GM19372 (cell line): ENCODE measurements around the gene PDE6H.
A peak's percentile ranks its signal among the peaks of the same experiment; 100 is the strongest.

Experiments used
- ATAC-seq: cut with Tn5 transposase; IDR thresholded peaks from one replicate; pipeline ENCODE4 v1.9.1; 2021; ENCODE audit warnings: mild to moderate bottlenecking, low read depth, moderate library complexity; ENCODE audit not compliant: unreplicated experiment

PDE6H gene

GRCh38 chr12:14950982-14951746 is 21.7 kb upstream of the PDE6H start:
- ATAC-seq, result no peak

- no peak for ATAC-seq
These were observed 21.0 kb upstream of the PDE6H start for GRCh38 chr12:14951851-14952250.

- ATAC-seq, result peak; percentile 44
These were observed 20.4 kb upstream of the PDE6H start for GRCh38 chr12:14952299-14952921.

GRCh38 chr12:14953752-14954151 is 19.1 kb upstream of the PDE6H start:
- no peak for ATAC-seq

- no peak for ATAC-seq
These were observed 18.6 kb upstream of the PDE6H start for GRCh38 chr12:14954269-14954668.

GRCh38 chr12:14956024-14956891 is 16.6 kb upstream of the PDE6H start:
- ATAC-seq, result no peak

GRCh38 chr12:14956905-14957304 is 15.9 kb upstream of the PDE6H start:
- ATAC-seq, result no peak

GRCh38 chr12:14957551-14958168 is 15.2 kb upstream of the PDE6H start:
- ATAC-seq, result no peak

- no peak for ATAC-seq
These were observed 14.3 kb upstream of the PDE6H start for GRCh38 chr12:14958361-14959125.

GRCh38 chr12:14959126-14959440 is 13.8 kb upstream of the PDE6H start:
- ATAC-seq, result no peak

GRCh38 chr12:14959463-14959862 is 13.4 kb upstream of the PDE6H start:
- no peak for ATAC-seq

GRCh38 chr12:14959916-14960496 is 12.8 kb upstream of the PDE6H start:
- ATAC-seq, result no peak

GRCh38 chr12:14960548-14961465 is 12.0 kb upstream of the PDE6H start:
- peak; percentile 26 for ATAC-seq

GRCh38 chr12:14961466-14962152 is 11.2 kb upstream of the PDE6H start, which contains the start of gene ARHGDIB:
TSS of gene ARHGDIB (minus strand) at chr12:14961601. CDS start at chr12:14950712, 10,889 bp downstream.
- peak; percentile 68 for ATAC-seq

GRCh38 chr12:14962153-14962539 is 10.7 kb upstream of the PDE6H start:
- ATAC-seq, result no peak

GRCh38 chr12:14962797-14963196 is 10.0 kb upstream of the PDE6H start:
- ATAC-seq, result no peak

- ATAC-seq, result no peak
These were observed 9.3 kb upstream of the PDE6H start for GRCh38 chr12:14963520-14963919.

GRCh38 chr12:14964406-14964805 is 8.4 kb upstream of the PDE6H start:
- ATAC-seq, result no peak
